ENCODE results near the gene TENM3.

The TENM3 gene

GRCh38 chr4:182831376-182831775 is 588.2 kb downstream of the TENM3 start:
- DNase-seq = no peak

- DNase-seq = no peak
These were observed 589.3 kb downstream of the TENM3 start for GRCh38 chr4:182832352-182833120.

- DNase-seq = no peak
These were observed 592.0 kb downstream of the TENM3 start for GRCh38 chr4:182835006-182835740.

- DNase-seq = no peak
These were observed 594.6 kb downstream of the TENM3 start for GRCh38 chr4:182837831-182838230.

- no peak for DNase-seq
These were observed 595.3 kb downstream of the TENM3 start for GRCh38 chr4:182838535-182838934.

- no peak for DNase-seq
These were observed 596.1 kb downstream of the TENM3 start for GRCh38 chr4:182839256-182839655.

- no peak for DNase-seq
These were observed 596.9 kb downstream of the TENM3 start for GRCh38 chr4:182840108-182840507.

- DNase-seq = no peak
These were observed 599.0 kb downstream of the TENM3 start for GRCh38 chr4:182842104-182842600.

- no peak for DNase-seq
These were observed 599.7 kb downstream of the TENM3 start for GRCh38 chr4:182842759-182843390.

GRCh38 chr4:182843808-182844325 is 600.7 kb downstream of the TENM3 start:
- DNase-seq = no peak

- no peak for DNase-seq
These were observed 602.4 kb downstream of the TENM3 start for GRCh38 chr4:182845618-182846017.

GRCh38 chr4:182846036-182846435 is 602.8 kb downstream of the TENM3 start:
- DNase-seq = no peak

GRCh38 chr4:182847576-182848450 is 604.6 kb downstream of the TENM3 start:
- DNase-seq = no peak

GRCh38 chr4:182848685-182849084 is 605.5 kb downstream of the TENM3 start:
- DNase-seq = no peak

All from SHP77 treated with DMSO at 0.1 percent for 48 hours (cell line).